Epithelial cell of proximal tubule (primary cell): ENCODE data around the gene NET1. TPM values are rescaled to one million over a fixed set of nuclear protein-coding genes. Genes with fewer than 3 reads are reported as not detected.
A peak's percentile ranks its signal among the peaks of the same experiment; 100 is the strongest.

Source experiments
- DNase-seq: peaks from one replicate; pipeline ENCODE4 v3.0.0-alpha.2; 2011; ENCODE audit warnings: low read depth
- H3K4me3 ChIP-seq: 2 replicates; pipeline ENCODE4 v1.5.1; 2011; ENCODE audit warnings: low read depth, mild to moderate bottlenecking, low read length
- total RNA-seq: library from RNA; depleted of rRNA; stranded (reverse); fragments of >200 nt; gene quantifications from 2 replicates; pipeline ENCODE4 v1.2.3, GENCODE V29; 2015
- TF ChIP-seq, protein P1 (sequence below): conservative IDR thresholded peaks from 2 replicates; pipeline ENCODE4 v1.5.1; 2012; ENCODE audit warnings: low read depth, mild to moderate bottlenecking, low read length

NET1 gene
- total RNA-seq, 1 donor from 2014 or later, result 122 TPM

DNA sequence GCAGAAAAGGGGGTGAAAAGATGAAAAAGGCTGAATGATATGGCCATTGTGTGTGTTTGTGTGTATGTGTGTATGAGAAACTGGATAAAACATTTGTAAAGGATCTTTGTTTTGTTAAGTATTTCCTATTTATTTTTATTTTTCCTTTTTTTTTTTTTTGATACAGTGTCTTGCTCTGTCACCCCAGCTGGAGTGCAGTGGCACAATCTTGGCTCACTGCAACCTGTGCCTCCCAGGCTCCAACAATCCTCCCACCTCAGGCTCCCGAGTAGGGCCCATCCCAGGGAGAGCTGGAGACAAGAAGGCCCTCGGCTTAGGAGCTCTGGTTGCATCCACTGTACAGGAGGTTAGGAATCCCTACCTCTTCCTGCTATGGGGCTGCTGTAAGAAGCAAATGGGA lies 93.9 kb downstream of the NET1 start:
- no peak for DNase-seq
- TF ChIP-seq, protein P1, sequence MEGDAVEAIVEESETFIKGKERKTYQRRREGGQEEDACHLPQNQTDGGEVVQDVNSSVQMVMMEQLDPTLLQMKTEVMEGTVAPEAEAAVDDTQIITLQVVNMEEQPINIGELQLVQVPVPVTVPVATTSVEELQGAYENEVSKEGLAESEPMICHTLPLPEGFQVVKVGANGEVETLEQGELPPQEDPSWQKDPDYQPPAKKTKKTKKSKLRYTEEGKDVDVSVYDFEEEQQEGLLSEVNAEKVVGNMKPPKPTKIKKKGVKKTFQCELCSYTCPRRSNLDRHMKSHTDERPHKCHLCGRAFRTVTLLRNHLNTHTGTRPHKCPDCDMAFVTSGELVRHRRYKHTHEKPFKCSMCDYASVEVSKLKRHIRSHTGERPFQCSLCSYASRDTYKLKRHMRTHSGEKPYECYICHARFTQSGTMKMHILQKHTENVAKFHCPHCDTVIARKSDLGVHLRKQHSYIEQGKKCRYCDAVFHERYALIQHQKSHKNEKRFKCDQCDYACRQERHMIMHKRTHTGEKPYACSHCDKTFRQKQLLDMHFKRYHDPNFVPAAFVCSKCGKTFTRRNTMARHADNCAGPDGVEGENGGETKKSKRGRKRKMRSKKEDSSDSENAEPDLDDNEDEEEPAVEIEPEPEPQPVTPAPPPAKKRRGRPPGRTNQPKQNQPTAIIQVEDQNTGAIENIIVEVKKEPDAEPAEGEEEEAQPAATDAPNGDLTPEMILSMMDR, result no peak
- no peak overlapping the region for H3K4me3 ChIP-seq

DNA sequence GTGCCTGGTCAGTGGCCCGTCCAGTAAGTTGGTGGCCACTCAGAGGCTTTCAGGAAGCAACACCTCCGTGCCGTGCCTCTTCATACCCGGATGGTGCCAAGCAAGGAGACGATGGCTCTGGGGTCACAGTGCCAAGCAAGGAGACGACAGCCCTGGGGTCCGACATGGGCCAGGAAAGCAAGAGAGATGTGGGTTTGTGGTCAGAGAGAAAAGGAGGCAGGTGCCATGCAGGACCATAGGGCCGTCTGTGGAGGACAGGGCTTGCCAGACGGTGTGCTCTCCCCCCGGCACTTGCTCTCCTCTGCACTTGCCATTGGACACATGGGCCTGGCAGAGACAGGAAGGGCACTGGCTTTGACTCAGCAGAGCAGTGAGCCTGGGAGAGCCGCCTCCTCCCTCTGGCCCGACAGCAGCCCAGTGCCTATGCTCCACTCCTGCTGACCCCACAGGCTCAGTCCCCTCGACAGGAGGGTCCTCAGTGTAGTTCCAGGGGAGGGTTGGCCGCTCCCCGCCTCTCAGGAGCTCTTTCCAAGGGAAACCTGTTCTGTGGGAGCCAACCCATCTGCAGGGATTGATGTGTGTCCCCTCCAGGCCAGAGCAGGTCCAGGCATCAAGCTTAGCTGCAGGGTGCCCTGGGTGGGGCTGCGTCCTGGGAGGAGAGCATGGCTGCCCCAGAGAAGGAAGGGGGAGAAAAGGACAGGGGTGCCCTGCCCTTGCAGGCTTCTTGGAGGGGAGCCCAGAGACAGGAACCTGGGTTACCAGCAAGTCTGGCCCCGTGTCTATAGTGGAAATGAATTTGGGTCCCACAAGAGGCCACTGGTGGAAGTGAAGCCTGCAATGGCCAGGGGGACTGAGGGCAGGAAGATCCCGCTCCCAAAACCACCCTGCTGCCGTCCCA lies 94.6 kb downstream of the NET1 start:
- no peak for DNase-seq
- H3K4me3 ChIP-seq, result no peak overlapping the region
- TF ChIP-seq, protein P1, result no peak

DNA sequence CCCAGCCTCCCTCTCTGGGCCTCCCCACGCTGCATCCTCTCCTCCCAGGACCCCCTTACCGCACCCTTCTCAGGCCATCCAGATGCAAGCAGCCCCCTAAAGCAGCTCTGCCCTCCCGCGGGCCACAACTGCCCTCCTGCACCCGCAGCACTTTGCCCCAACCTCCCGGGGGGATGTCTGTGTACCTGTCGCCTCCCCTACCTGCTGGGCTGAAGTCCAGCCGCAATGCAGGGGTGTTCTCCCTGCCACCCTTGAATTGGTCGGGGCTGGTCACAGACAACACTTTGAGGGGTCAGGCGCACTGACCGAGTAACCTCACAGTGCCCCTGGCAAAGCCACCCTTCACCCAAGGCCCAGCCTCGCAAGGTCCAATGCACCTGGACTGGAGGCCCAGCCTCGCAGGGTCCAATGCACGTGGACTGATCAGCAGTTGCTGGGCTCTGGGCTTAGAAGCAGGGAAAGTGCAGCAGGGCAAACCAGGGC lies 95.3 kb downstream of the NET1 start:
- no peak overlapping the region for H3K4me3 ChIP-seq
- TF ChIP-seq, protein P1, result no peak
- DNase-seq, result no peak

DNA sequence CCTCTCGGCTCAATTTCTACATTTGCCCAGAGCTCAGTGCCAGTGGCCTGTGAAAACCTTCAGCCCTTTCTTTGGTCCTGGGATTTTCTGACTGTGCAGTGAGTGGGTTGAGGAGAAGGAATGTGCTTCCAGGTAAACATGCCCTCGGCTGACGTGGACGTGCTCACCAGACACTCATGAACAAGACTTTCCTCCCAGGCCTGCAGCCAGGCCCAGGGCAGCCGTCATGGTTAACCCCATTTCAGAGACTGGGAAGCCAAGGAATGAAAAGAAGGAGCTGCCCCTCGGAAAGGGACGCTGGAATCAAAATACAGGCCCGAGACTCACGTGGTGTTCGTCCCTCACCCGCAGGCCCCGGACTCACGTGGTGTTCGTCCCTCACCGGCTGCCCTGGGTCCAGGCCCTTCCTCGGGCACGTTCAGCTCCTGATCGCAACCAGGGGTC lies 95.8 kb downstream of the NET1 start:
- peak; percentile 7 for DNase-seq
- TF ChIP-seq, protein P1, result no peak
- no peak overlapping the region for H3K4me3 ChIP-seq

Other genes starting within 250 kb of the NET1 start
- gene AKR1C8, start 227.4 kb upstream of the NET1 start, total RNA-seq, result not detected in 2 replicates
- not detected in 2 replicates for gene AKR1C4, start 215.7 kb upstream of the NET1 start, total RNA-seq
- not detected in 2 replicates for gene UCN3, start 47.6 kb upstream of the NET1 start, total RNA-seq
- gene TUBAL3, start 7.7 kb upstream of the NET1 start, total RNA-seq, result not detected in 2 replicates
- gene CALML5, start 87.0 kb downstream of the NET1 start, total RNA-seq, result 0.65 TPM in 1 of 2 replicates, not detected in the other
- gene CALML3, start 112.4 kb downstream of the NET1 start, total RNA-seq, result not detected in 2 replicates